ENCODE results near the gene NDUFB2.
"Not testable (repeated sequence)": the region's sequence is repeated elsewhere in the genome, so short reads cannot be mapped to it uniquely, and the experiment has no call there.

NDUFB2 gene
- 21.8 to 35.1 (median 29.6) reads per million in 4 donors for total RNA-seq

DNA sequence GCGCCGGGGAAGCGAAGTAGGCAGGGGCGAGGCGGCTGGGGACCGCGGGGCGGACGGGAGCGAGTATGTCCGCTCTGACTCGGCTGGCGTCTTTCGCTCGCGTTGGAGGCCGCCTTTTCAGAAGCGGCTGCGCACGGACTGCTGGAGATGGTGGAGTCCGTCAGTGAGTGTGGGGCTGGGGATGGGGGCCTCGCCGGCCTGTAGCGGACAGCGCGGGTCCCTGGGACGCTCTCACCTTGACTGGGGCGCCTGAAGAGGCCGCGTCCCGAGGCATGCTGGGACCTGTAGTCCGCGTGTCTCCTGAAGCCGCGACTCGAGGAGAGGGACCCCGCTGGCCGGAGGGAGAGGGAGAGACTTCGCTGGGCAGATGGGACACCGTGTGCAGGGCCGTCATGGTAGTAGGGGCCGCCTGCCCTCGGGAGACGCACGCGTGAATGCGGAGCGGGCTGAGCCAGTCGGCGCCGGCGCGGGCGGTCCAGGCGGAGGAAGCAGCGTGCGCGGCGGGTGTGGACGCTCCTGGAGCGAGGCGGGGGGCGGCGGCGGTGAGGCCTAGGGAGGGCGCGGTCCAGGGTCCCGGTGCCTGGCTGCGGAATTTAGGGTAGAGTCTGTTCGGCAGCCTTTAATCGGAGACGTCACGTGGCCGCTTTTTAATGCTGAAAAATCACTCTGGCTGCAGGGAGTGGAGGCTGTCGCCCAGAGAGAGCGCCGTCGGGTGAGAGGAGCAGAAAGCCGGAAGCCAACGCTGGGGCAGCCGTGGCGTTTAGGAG lies at the start of gene NDUFB2:
TSS of gene NDUFB2 (plus strand) at position 29 of the 767 bp plus-strand sequence. CDS start at position 66, 37 bp downstream.
- DNase-seq = peak; percentile 48 to 74 (median 59)

DNA sequence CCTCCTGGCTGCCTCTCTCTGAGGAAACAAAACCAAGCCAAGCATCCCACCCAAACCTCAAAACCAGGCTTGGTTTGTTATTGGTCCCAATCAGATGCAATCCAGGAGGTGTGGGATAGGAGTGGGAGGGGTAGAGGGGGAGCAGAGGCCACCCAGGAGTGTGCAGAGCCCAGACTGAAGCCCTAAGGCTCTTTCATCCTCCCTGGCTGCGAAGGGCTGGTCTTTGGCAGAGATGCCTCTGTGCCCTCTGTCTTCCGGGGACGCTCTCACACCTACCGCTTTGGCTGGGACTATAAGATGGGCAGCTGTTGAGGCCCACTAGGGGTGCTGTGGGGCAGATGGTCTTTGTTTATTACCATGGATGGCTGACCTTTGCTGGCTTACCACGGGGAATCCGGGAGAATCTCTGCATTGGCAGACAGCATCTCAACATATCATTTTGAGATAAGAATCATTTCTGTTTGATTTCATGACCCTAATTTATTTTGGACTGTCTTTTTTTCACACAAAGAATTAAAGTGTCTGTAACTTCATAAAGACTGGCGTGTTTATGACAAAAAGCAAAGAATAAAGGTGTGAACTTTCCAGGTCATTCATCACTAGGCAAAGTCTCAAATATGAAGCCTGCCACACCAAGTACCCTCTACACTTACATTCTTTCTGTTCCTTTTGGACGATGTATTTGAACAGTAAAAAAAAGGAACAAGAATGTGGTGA lies 49.4 kb upstream of the NDUFB2 start:
- peak in 2 of 5 donors; percentile 29 to 33 for DNase-seq

DNA sequence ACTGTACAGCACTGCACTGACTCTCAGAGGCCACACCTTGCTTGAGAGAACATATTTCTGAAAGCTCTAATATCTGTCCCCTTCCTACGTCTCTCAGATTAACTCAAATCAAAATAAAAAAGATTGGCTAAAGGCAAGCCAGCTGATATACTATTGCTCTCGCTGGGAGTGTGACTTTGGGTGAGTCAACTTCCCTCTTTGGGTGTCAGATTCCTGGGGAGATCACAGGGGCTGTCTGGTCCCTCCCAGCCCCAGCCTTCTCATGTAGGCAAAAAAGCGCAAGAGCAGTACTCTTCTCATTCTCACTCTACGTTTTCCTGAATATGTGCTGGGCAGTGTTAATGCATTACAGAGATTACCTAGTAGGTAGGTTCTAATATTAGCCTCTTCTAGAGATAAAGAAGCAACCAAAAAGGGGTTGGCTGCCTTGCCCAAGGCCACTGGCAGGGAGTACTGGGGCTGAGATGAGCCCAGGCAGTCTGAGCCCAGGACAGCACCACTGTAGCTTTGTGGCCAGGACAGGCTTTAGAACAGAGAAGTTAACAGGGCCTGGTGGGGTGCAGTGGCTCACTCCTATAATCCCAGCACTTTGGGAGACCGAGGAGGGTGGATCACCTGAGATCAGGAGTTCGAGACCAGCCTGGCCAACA lies 46.8 kb upstream of the NDUFB2 start:
- no peak for DNase-seq

DNA sequence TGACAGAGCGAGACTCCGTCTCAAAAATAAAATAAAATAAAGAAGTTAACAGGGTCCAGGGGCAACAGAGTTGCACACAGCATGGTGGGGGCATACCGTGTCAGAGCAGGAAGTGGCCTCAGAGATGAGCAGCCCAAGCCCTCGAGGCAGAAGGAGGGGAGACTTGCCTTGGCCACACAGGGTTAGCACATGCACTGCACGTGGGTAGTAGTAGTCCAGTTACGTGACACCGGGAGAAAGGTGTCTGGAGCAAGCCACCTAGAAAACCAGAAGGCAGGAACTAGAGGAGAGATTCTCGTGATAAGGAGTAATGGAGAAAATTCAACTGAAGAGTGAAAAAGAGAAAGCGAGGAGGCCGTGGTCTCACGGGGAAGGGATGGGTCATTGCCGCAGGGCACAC lies 46.1 kb upstream of the NDUFB2 start:
- no peak for DNase-seq

DNA sequence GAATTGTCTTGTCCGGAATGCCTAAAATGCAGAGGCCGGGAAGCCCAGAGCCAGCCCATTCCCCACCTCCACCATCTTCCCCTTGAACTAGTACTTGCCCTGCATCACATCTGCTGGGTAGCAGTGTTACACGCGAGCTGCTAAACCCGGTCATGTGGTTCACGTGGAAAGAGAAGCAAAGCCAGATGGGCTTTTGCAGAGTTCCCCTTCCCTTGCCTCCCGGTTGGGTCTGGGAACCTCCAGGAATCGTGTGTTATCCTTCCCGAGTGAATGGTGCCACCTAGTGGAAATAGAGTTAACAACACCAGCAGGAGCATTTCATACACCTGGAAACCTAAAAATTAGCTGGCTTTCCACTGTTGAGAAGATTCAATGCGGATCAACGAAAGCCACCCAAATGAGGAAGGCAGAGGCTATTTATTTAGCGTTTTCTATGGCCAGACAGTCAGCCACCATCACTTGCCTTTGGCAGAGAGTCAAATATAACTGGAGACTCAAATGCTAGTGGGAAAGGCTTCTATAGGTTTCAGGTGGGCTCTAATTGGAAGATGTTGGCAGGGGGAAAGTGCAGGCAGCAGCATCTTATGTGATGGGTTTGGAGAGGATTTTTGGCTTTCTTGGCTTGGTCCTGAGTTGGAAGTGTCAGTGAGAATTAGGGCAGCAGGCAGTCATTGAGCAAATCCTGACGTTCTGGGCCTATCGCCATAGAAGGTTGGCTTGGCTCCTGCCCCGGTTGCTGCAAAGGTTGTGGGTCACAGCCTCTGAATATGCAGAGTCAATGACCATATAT lies 43.0 kb upstream of the NDUFB2 start:
- DNase-seq = peak in 1 of 5 donors; percentile 23

DNA sequence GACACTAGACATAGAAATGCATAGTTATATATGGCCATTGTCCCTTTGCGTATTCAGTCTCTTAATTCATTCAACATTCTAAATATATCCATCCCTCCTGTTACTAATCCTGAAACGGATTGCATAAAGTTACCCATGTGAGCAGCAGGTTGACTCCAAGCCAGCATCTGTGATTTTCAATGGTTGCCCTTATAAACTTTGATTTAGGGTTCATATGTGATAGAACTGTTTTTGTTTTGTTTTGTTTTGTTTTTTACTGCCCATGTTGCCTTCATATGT lies 42.5 kb upstream of the NDUFB2 start:
- DNase-seq = no peak

DNA sequence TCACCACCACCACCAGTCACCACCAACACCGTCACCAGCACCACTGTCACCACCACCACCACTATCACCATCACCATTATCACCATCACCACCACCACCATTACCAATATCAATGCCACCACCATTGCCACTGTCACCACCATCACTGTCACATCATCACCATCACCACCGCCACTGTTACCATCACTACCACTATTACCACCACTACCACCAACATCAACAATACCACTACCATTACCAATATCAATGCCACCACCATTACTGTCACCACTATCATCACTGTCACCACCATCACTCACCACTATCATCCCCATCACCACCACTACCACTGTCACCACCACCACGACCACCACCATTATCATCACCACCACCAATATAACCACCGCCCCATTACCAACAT lies 41.8 kb upstream of the NDUFB2 start:
- DNase-seq = no peak

DNA sequence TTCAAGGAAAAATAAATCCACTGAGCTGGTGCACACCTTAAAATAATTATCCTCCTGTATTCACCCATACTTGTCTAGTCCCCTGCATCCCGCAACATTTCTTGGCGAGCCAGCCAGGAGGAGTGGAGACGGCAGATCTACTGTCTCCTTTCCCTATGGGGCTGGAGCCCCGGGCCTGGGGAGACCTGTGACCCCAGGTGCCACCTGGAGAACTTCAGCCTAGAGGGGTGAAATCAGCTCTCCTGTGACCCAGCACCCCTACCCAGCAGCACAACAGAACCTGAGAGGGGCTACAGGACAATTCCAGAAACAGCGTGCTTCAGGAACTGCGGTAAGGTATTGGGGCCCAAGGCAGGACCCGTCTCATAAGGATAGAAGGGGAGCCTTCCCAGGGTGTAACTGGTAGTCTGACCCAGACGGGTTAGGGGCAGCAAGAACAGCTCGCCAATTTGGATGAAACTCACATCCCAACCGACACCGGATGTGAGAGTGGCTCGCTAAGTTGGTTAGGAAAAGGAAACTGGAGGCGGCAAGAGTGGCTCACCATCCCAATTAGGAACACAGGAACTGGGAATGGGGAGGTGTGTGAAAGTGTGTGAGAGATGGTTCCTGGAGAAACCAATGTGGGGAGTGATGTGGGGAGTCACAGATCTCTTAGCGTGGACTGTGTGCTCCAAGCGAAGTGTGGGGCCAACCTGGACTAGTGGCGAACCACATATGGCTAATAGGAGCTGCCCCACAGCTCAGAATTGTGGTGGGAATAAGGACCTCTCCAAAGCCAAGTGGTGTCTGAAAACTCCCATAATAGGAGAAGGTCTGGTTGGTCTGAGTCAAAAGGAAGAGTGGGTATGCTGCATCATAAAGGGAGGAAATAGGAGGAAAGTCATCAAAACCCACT lies 40.7 kb upstream of the NDUFB2 start:
- no peak for DNase-seq

DNA sequence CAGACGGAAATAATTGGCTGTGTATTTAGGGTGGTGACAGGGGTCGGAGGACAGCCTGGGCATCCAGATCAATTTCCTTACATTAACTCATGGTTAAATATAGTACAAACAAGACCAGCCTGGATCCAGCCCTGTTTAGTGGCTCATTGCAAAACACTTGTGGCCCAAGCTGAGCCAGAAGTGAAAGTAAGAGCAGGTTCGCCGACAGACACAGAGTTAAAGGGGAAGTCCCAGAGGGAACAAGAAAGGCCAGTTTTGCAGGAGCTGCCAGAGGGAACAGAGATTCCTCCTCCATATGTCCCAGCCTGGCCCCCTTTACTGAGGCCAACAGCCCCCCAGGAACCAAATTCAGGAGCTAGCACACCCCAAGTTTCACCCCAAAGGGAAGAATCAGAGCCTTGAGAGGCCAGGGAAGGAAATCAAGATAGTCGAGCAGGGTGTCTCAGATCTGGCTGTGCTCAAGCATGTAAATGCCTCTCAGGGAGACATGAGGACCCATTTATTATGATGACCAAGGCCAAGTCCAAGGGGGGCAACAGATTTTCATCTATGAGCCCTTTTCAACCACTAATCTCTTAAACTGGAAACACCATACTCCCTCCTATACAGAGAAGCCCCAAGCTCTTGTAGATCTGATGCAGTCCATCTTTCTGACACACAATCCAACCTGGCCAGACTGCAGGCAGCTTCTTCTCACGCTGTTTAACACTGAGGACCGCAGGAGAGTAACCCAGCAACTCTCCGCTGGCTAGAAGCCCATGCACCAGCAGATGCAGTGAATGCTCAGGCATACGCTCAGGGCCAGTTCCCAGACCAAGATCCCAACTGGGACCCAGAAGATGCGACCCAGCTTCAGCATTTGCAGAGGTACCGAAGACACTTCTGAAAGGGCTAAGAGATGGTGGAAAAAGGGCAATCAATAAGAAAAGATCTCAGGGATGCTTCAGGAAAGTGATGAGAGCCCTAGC lies 39.7 kb upstream of the NDUFB2 start:
- peak in 2 of 5 donors; percentile 13 to 48 for DNase-seq

DNA sequence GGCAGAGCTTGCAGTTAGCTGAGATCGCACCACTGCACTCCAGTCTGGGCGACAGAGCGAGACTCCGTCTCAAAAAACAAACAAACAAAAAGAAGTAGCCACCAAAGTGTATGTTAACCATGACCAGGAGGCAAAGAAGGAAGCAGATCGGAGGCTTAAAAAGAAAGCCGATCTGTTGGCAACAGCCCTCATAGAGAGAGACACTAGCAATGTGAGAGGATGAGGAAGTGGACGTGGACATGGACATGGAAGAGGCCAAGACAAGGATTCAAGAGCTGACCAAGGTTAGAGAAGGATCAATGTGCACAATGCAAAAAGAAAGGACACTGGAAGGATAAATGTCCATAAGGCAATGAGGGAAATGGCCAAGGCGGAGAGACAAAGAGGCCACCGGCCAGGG lies 38.6 kb upstream of the NDUFB2 start:
- no peak for DNase-seq

DNA sequence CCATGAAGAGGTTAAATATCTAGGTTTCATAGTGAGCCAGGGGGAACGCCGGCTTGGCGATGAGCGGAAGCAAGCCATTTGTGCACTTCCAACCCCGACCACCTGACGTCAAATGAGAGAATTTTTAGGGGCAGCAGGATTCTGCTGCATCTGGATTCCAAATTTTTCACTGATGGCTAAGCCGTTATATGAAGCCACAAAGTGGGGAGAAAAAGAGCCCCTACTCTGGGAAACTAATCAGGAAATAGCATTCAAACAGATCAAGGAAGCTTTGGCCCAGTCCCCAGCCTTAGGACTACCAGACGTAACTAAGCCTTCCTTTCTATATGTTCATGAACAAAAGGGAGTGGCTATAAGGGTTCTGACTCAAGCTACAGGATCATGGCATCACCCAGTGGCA lies 36.7 kb upstream of the NDUFB2 start:
- DNase-seq = no peak

DNA sequence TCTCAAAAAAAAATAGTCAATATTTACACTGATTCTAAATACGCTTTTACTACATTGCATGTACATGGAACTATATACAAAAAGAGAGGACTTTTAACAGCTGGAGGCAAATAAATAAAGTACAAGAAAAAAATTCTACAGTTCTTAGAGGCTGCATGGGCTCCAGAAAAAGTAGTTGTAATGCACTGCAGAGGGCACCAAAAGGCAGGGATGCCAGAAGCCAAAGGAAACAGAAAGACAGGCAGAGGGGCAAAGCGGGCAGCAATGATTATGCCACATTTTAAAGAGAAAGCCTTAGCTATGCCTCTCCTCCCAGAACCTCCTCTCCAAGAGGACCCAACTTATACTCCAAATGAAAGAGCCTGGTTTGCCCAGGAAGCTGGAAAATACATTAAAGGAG lies 35.4 kb upstream of the NDUFB2 start:
- no peak for DNase-seq

DNA sequence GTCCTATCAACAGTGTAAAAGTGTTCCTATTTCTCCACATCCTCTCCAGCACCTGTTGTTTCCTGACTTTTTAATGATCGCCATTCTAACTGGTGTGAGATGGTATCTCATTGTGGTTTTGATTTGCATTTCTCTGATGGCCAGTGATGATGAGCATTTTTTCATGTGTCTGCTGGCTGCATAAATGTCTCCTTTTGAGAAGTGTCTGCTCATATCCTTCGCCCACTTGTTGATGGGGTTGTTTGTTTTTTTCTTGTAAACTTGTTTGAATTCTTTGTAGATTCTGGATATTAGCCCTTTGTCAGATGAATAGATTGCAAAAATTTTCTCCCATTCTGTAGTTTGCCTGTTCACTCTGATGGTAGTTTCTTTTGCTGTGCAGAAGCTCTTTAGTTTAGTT lies 33.6 kb upstream of the NDUFB2 start:
- DNase-seq = not testable (repeated sequence)

DNA sequence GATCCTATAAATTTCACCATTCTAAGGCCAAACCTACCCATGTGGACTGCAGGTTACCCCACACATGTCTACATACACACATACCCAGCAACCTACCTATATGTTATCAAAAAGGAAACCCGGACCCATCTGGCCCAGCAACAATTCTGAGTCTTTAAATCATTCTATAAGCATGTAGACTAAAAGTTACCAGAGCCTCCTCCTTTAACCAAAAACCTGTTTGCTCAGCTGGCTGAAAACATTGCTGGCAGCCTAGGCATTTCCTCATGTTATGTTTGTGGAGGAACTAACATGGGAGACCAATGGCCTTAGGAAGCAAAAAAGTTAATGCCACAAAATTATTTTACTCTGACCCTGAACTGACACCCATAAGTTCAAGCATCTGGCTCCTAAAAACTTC lies 29.0 kb upstream of the NDUFB2 start:
- no peak for DNase-seq

DNA sequence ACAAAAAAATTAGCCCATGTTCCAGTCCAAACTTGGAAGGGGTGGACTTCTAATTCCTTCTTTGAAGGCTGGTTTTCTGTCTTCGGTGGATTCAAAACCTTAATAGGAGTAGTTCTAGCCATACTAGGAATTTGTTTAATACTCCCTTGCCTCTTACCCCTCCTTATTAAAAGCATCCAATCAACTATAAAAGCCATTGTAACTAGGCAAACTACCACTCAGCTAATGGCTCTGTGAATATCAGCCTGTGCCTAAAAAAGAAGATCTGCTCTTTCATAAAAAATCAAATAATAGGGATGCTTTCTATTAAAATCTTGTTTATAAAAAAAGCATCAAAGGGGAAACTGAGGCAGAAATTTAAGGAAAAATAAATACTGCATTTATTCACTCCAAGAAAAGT lies 27.9 kb upstream of the NDUFB2 start:
- no peak for DNase-seq

DNA sequence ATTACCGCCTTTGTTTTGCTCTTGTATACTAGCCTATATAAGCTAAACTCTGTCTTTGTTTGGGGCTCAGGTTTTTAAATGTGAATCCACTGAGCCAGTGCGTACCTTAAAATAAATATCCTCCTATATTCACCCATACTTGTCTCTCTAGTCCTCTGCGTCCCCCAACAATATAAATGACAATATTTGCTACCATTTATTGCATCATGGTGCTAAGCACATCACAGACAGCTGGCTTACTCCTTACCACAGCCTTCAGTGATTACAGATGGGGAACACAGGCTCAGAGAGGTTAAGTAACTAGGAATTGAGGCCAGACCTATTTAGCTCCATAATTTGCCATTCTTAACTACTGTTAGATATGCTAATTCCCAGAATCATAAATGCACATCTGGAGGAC lies 27.2 kb upstream of the NDUFB2 start:
- no peak for DNase-seq

DNA sequence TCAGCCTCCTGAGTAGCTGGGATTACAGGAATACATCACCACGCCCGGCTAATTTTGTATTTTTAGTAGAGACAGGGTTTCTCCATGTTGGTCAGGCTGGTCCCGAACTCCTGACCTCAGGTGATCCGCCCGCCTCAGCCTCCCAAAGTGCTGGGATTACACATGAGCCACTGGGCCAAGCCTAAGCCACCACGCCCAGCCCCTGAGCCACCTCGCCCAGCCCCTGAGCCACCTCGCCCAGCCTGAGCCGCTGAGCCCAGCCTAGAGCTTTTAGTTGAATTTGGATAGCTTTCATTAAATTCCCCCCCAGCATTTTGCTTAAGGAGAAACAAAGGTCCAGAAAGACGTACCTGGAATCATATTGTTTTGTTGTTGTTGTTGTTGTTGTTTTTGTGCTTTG lies 26.6 kb upstream of the NDUFB2 start:
- not testable (repeated sequence) for DNase-seq

DNA sequence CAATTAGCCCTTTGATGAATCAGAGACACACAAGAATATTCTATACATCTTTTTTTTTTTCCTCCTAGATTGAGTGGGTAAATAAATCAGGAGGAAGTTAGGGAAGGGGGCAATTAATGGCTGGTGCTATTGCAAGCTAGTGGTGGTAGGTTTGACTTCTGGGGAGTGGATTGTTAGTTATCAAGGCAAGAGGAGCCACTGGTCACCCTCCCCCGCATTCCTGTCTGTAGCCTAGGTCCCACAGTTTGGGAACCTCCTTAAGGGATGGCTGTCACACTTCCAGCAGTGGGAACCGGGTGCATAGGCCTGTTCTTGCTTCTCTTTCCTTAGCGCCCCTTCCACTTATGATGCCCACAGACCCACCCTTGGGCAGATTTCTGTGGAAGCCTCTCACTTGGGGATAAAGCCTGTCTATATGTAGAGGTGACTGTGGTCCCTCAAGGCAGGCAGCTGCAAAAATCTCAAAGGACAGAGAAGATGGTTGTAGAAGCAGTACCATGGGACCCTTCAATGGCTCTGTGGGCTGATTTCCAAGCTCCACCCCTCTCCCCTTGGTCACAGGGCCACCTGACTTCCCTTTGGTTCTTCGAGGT lies 26.1 kb upstream of the NDUFB2 start:
- DNase-seq = no peak

DNA sequence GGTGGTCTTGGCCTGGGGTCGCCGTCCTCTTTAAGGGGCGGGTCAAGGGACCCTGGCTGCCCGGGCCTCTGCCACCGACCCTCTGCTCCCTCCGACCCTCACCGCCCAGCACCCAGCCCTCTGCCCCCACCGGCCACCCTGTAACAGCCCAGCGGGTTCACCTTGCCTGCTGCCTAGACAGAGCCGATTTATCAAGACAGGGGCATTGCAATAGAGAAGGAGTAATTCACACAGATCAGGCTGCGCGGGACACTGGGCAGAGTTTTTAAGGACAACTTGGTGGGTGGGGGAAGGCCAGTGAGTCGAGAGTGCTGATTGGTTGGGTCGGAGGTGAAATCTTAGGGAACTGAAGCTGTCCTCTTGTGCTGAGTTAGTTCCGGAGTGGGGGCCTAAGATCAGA lies 24.5 kb upstream of the NDUFB2 start:
- DNase-seq = no peak

DNA sequence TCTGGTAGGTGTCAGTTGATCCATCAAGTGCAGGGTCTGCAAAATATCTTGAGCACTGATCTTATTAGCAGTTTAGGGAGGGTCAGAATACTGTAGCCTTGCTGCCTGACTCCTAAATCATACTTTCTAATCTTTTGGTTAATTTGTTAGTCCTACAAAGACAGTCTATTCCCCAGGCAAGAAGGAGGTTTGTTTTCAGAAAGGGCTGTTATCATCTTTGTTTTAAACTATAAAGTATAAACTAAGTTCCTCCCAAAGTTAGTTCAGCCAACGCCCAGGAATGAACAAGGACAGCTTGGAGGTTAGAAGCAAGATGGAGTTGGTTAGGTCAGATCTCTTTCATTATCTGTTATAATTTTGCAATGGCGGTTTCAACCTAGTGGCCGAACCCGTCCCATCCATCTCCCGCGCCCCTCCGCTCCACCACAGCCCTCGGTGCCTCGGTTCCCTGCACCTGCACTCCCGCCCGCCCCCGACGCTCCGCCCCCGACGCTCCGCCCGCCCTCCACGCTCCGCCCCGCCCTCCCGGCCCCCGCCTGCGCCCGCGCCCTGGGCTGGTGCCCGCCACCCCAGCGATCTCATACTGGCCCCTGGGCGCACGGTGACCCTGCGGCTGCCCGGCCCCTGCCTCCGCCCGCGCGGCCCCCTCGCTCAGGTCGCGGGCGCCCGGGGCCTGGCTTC lies 24.0 kb upstream of the NDUFB2 start, which contains the start of gene ADCK2:
TSS of gene ADCK2 (plus strand) at position 564 of the 681 bp plus-strand sequence. CDS start 386 bp downstream, outside the sequence.
- peak; percentile 41 to 55 (median 53) for DNase-seq
